Small intestine (tissue), 16 donors: ENCODE measurements around the gene ATG4A. TPM values are rescaled to one million over a fixed set of nuclear protein-coding genes. Genes with fewer than 3 reads are reported as not detected.
A peak's percentile ranks its signal among the peaks of the same experiment; 100 is the strongest.

Experiments used
- DNase-seq, 2 donors: peaks; one replicate each; pipeline versions ENCODE4 v3.0.0 to v3.0.0-alpha.2; 2013
- FAIRE-seq: peaks from 2 replicates; lab custom pipeline; 2012; peaks lifted over from hg19 to GRCh38; lab: Jason Lieb, UNC
- H3K27ac ChIP-seq, 3 donors: one replicate each; pipeline ENCODE4 v1.5.1; 2013; ENCODE audit warnings: low read length in 2 of 3, mild to moderate bottlenecking in 2 of 3, control low read depth in 1 of 3, inconsistent platforms in 1 of 3, low read depth in 1 of 3, moderate library complexity in 1 of 3
- H3K27me3 ChIP-seq, 3 donors: one replicate each; pipeline ENCODE4 v1.6.1; 2013; ENCODE audit warnings: low read length in 3 of 3, inconsistent platforms in 1 of 3; ENCODE audit not compliant: control insufficient read depth in 3 of 3, insufficient read depth in 3 of 3
- H3K36me3 ChIP-seq, 3 donors: one replicate each; pipeline ENCODE4 v1.6.1; 2013; ENCODE audit warnings: low read length in 3 of 3, inconsistent platforms in 1 of 3, low read depth in 1 of 3, mild to moderate bottlenecking in 1 of 3, moderate library complexity in 1 of 3; ENCODE audit not compliant: control insufficient read depth in 3 of 3, insufficient read depth in 2 of 3
- H3K4me1 ChIP-seq, 3 donors: one replicate each; pipeline ENCODE4 v1.6.1; 2013; ENCODE audit warnings: low read length in 2 of 3, inconsistent platforms in 1 of 3, low read depth in 1 of 3, mild to moderate bottlenecking in 1 of 3, moderate library complexity in 1 of 3; ENCODE audit not compliant: control insufficient read depth in 3 of 3, insufficient read depth in 2 of 3
- H3K4me3 ChIP-seq, 3 donors: one replicate each; pipeline ENCODE4 v1.5.1; 2013; ENCODE audit warnings: low read length in 3 of 3, control low read depth in 1 of 3, inconsistent platforms in 1 of 3, low read depth in 1 of 3, mild to moderate bottlenecking in 1 of 3, moderate library complexity in 1 of 3
- H3K9me3 ChIP-seq, 2 donors: one replicate each; pipeline ENCODE4 v1.6.1; 2013; ENCODE audit warnings: low read depth in 1 of 2, low read length in 1 of 2; ENCODE audit not compliant: control insufficient read depth in 2 of 2, insufficient read depth in 1 of 2
- WGBS, 3 donors: extraction: QIAGEN DNeasy Blood & Tissue Kit; methylation state at CpG; one replicate each; pipeline ENCODE4 v1.1.7; 2013; 5-methylcytosine and 5-hydroxymethylcytosine counted together
- long read RNA-seq, 10 donors: transcript quantifications; one replicate each; lab custom pipeline, GENCODE V29; 2026
- polyA plus RNA-seq, 4 donors: library from polyadenylated mRNA; stranded (reverse) in 3 of 4; unstranded in 1 of 4; fragments of 200-250 nt in 3 of 4; fragments of 120-200 nt in 1 of 4; gene quantifications; one replicate each; pipeline versions ENCODE4 v1.2.1 to v1.2.3, GENCODE V29; 2013
- donor health status: healthy with polysubstance abuse.
- donor health status: control.
- donor health status: control.
- donor health status: Bipolar disorder and iron deficiency.
- donor health status: healthy.

The ATG4A gene
- 10 to 100 TPM; 12.2 to 32.2 (median 24.8) TPM for polyA plus RNA-seq
- long read RNA-seq, donor 1, partial matches to known transcripts = 5 of 11 reads
- long read RNA-seq, donor 1, other reads (novel, unspliced or antisense) = 0 of 11 reads
- long read RNA-seq, donor 2 = 0 reads
- long read RNA-seq, donor 3, partial matches to known transcripts = 0 of 1 reads
- long read RNA-seq, donor 3, other reads (novel, unspliced or antisense) = 0 of 1 reads
- long read RNA-seq, donor 4 = 0 reads
- long read RNA-seq, donor 5, partial matches to known transcripts = 5 of 5 reads
- long read RNA-seq, donor 5, other reads (novel, unspliced or antisense) = 0 of 5 reads
- long read RNA-seq, donor 6, partial matches to known transcripts = 0 of 2 reads
- long read RNA-seq, donor 6, other reads (novel, unspliced or antisense) = 0 of 2 reads
- long read RNA-seq, donor 7, transcript ATG4A-203 (13 exons, 2,315 nt) = major isoform, 5 of 6 reads
- long read RNA-seq, donor 7, partial matches to known transcripts = 0 of 6 reads
- long read RNA-seq, donor 7, other reads (novel, unspliced or antisense) = 0 of 6 reads
- long read RNA-seq, donor 8 = 0 reads
- long read RNA-seq, donor 9 = 0 reads
- long read RNA-seq, donor 10, partial matches to known transcripts = 0 of 1 reads
- long read RNA-seq, donor 10, other reads (novel, unspliced or antisense) = 0 of 1 reads

- H3K9me3 ChIP-seq = no peaks in the 10 kb centered on the region
- peak within 1 kb of the TSS; percentile 50 to 80 (median 51) for H3K4me3 ChIP-seq
- no peaks in the 10 kb centered on the region for H3K27me3 ChIP-seq
- no peaks in the 10 kb centered on the region for H3K4me1 ChIP-seq
- H3K36me3 ChIP-seq = peaks cover 0 to 6% (median 0%) of the 10 kb centered on the region in 3 donors
- WGBS, 3 donors = 1 to 43% (median 5%) methylated on average over 39 to 47 of the region's 47 CpGs
- peak; percentile 95 to 96 for DNase-seq
- H3K27ac ChIP-seq = peak within 1 kb of the TSS; percentile 52 to 98 (median 96)
- peak; percentile 62 for FAIRE-seq
Observed at GRCh38 chrX:108091264-108091877, at the start of gene ATG4A, which contains the start of gene PSMD10. ATG4A (plus strand) TSS chrX:108091778; CDS start chrX:108091827, 49 bp downstream. PSMD10 (minus strand) TSS chrX:108091542; CDS start chrX:108091520, 22 bp downstream.

- no peak within 1 kb of the TSS for H3K4me3 ChIP-seq
- 38 to 58% (median 50%) methylated on average over 10 of the region's 10 CpGs for WGBS, 3 donors
- H3K9me3 ChIP-seq = no peaks in the 10 kb centered on the region
- no peaks in the 10 kb centered on the region for H3K36me3 ChIP-seq
- no peak within 1 kb of the TSS for H3K27ac ChIP-seq
- no peaks in the 10 kb centered on the region for H3K4me1 ChIP-seq
- no peak for DNase-seq
- no peak for FAIRE-seq
- no peaks in the 10 kb centered on the region for H3K27me3 ChIP-seq
Observed at GRCh38 chrX:108044554-108045256, 46.9 kb upstream of the ATG4A start, which contains the start of gene VSIG1. VSIG1 (plus strand) TSS chrX:108045065; CDS start chrX:108045131, 66 bp downstream.

GRCh38 chrX:108049649-108050048, 41.9 kb upstream of the ATG4A start:
- no peaks in the 10 kb centered on the region for H3K27me3 ChIP-seq
- H3K4me3 ChIP-seq = no peak overlapping the region
- WGBS, 3 donors = 52 to 84% (median 53%) methylated on average over 1 of the region's 1 CpG
- no peaks in the 10 kb centered on the region for H3K9me3 ChIP-seq
- no peaks in the 10 kb centered on the region for H3K4me1 ChIP-seq
- no peak overlapping the region for H3K27ac ChIP-seq
- DNase-seq (no peak), FAIRE-seq (no peak)
- no peaks in the 10 kb centered on the region for H3K36me3 ChIP-seq

GRCh38 chrX:108053218-108053617, 38.4 kb upstream of the ATG4A start:
- Histone ChIP-seq H3K27ac (no peak overlapping the region), H3K4me3 (no peak overlapping the region), H3K4me1 (no peaks in the 10 kb centered on the region), H3K27me3 (no peaks in the 10 kb centered on the region), H3K9me3 (no peaks in the 10 kb centered on the region), H3K36me3 (no peaks in the 10 kb centered on the region)
- DNase-seq (no peak), FAIRE-seq (no peak)

DNA sequence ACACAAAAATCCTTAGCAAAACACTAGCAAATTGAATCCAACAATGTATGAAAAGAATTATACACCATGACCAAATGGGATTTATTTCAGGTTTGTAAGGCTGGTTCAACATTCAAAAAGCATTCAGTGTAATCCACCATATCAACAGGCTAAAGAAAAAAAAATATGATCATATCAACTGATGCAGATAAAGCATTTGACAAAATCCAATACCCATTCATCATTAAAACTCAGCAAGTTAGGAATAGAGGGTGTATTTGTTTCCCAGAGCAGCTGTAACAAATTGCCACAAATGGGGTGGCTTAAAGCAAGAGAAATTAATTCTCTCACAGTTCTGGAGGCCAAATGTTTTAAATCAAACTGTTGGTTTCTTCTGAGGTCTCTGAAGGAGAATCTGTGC, 36.0 kb upstream of the ATG4A start:
- H3K4me1 ChIP-seq = no peaks in the 10 kb centered on the region
- DNase-seq (no peak), FAIRE-seq (no peak)
- no peak overlapping the region for H3K27ac ChIP-seq
- H3K36me3 ChIP-seq = no peaks in the 10 kb centered on the region
- no peaks in the 10 kb centered on the region for H3K27me3 ChIP-seq
- H3K9me3 ChIP-seq = no peaks in the 10 kb centered on the region
- no peak overlapping the region for H3K4me3 ChIP-seq

DNA sequence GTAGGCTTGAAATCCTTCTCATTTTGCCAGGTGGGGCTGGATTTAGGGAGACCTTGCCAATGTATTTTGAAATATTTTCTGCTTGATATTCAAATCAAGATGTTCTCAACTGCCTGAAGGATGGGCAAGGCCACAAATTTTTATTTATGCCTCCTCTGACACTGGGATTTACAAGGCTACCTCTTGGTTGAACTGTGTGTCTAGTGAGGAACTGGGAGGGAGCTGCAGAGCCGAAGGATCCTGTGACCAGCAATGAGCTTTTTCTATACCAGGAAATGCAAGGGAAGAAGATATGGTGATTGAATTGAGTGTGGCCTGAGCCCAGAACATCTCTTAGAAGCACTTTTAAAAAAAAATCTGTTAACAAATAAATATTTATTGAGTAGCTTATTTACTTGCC, 31.8 kb upstream of the ATG4A start:
- 74 to 88% (median 86%) methylated on average over 1 of the region's 1 CpG for WGBS, 3 donors
- FAIRE-seq = no peak

DNA sequence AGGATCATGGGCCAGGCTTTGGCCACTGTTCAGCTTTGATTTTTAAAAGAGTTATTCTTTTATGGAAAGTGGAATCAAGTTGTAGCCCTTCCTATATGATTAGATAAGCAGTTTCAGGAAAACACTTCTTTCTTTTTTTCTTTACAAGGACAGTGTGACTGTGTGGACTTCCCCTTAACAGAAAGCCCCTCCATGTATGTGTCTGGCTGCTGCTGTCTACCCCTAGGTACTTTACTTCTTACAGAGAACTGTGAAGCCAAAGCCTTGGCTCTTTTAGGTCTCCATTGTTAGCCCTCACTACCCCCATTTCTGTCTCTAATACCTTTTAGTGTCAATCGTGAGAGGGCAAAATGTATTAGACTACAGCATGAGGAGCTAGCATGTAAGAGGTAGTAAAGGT, 27.6 kb upstream of the ATG4A start:
- 57 to 88% (median 63%) methylated on average over 1 of the region's 1 CpG for WGBS, 3 donors
- no peak for FAIRE-seq

More for the DNA sequence above, 31.8 kb upstream of the ATG4A start:
- Histone ChIP-seq H3K4me3 (no peak overlapping the region), H3K27ac (no peak overlapping the region), H3K27me3 (no peaks in the 10 kb centered on the region), H3K36me3 (no peaks in the 10 kb centered on the region), H3K9me3 (no peaks in the 10 kb centered on the region), H3K4me1 (no peaks in the 10 kb centered on the region)
- no peak for DNase-seq

GRCh38 chrX:108064613-108065012, 27.0 kb upstream of the ATG4A start:
- Histone ChIP-seq H3K4me3 (no peak overlapping the region), H3K36me3 (no peaks in the 10 kb centered on the region), H3K27me3 (no peaks in the 10 kb centered on the region), H3K9me3 (no peaks in the 10 kb centered on the region), H3K27ac (no peak overlapping the region), H3K4me1 (no peaks in the 10 kb centered on the region)
- no peak for FAIRE-seq
- WGBS, 3 donors = 60 to 80% (median 73%) methylated on average over 2 of the region's 2 CpGs
- no peak for DNase-seq

More for the DNA sequence above, 27.6 kb upstream of the ATG4A start:
- no peaks in the 10 kb centered on the region for H3K4me1 ChIP-seq
- no peaks in the 10 kb centered on the region for H3K27me3 ChIP-seq
- no peak overlapping the region for H3K27ac ChIP-seq
- H3K36me3 ChIP-seq = no peaks in the 10 kb centered on the region
- no peaks in the 10 kb centered on the region for H3K9me3 ChIP-seq
- no peak overlapping the region for H3K4me3 ChIP-seq
- no peak for DNase-seq
